K562 (cell line): ENCODE data around the gene PBX1.

Experiments
- CTCF ChIP-seq, 3 experiments: IDR thresholded peaks in 2 of 3; conservative IDR thresholded peaks in 1 of 3; 2 replicates each; pipeline ENCODE4 v1.5.1; 2011 to 2012; ENCODE audit warnings: low read length in 3 of 3, mild to moderate bottlenecking in 3 of 3, control low read depth in 2 of 3, improper control_type of control experiment in 1 of 3, inconsistent platforms in 1 of 3, low read depth in 1 of 3, mixed read lengths in 1 of 3, moderate library complexity in 1 of 3; ENCODE audit not compliant: insufficient read depth in 2 of 3
- ETV5 ChIP-seq: sonication (generic); formaldehyde crosslinking; IDR thresholded peaks from 2 replicates; pipeline ENCODE4 v1.4.0; 2020; ENCODE audit warnings: low read depth, mild to moderate bottlenecking, missing genetic modification reagents
- MAFG ChIP-seq: fragments of 450-650 bp; conservative IDR thresholded peaks from 2 replicates; pipeline ENCODE4 v1.6.1; 2016; ENCODE audit warnings: missing genetic modification characterization, missing compliant biosample characterization
- MNT ChIP-seq, 2 experiments: fragments of 450-650 bp; conservative IDR thresholded peaks; 2 replicates each; pipeline ENCODE4 v1.6.1; 2017; ENCODE audit warnings: mild to moderate bottlenecking in 2 of 2, moderate library complexity in 2 of 2
- MXI1 ChIP-seq: IDR thresholded peaks from 2 replicates; pipeline ENCODE4 v1.6.1; 2011; ENCODE audit warnings: low read depth, mild to moderate bottlenecking, improper control_type of control experiment, low read length
- NR3C1 ChIP-seq: sonication (generic); formaldehyde crosslinking; IDR thresholded peaks from 2 replicates; pipeline ENCODE4 v1.8.1; 2022; ENCODE audit warnings: missing genetic modification reagents
- PREB ChIP-seq: sonication (generic); formaldehyde crosslinking; IDR thresholded peaks from 2 replicates; pipeline ENCODE4 v1.8.1; 2023; ENCODE audit warnings: mild to moderate bottlenecking, missing genetic modification reagents
- PRPF4 ChIP-seq: fragments of 200-400 bp; formaldehyde crosslinking; IDR thresholded peaks from one replicate; pipeline ENCODE4 v1.6.1; 2017; ENCODE audit warnings: low read length, low read depth, mild to moderate bottlenecking; ENCODE audit not compliant: insufficient read depth, poor library complexity, severe bottlenecking
- TCF7 ChIP-seq: sonication (generic); IDR thresholded peaks from 2 replicates; pipeline ENCODE4 v1.6.1; 2016; ENCODE audit warnings: antibody characterized with exemption, borderline replicate concordance
- ZBTB33 ChIP-seq: sonication (generic); formaldehyde crosslinking; IDR thresholded peaks from 2 replicates; pipeline ENCODE4 v1.8.1; 2023; ENCODE audit warnings: mild to moderate bottlenecking, missing genetic modification reagents
- ZNF282 ChIP-seq: sonication (generic); formaldehyde crosslinking; IDR thresholded peaks from 2 replicates; pipeline ENCODE4 v1.8.1; 2023; ENCODE audit warnings: missing genetic modification reagents
- ZNF347 ChIP-seq: fragments of 450-650 bp; formaldehyde crosslinking; IDR thresholded peaks from 2 replicates; pipeline ENCODE4 v1.4.0; 2020; ENCODE audit warnings: low read depth, mild to moderate bottlenecking, moderate library complexity
- ZNF76 ChIP-seq: fragments of 250-450 bp; sonication (Bioruptor Pico); IDR thresholded peaks from 2 replicates; pipeline ENCODE4 v1.4.0; 2020; ENCODE audit warnings: mild to moderate bottlenecking, moderate library complexity, borderline replicate concordance

- TF ChIP-seq MAFG, result no peak
- no peak for TF ChIP-seq ETV5 (CRISPR knock-in tag)
- TF ChIP-seq TCF7, result no peak
- TF ChIP-seq MNT (conservative IDR thresholded peaks at IDR 0.05), result no peak
- no peak for TF ChIP-seq ZBTB33 (CRISPR knock-in tag)
- no peak for TF ChIP-seq MXI1
- TF ChIP-seq ZNF347 (CRISPR knock-in tag), result no peak
- TF ChIP-seq ZNF282, result no peak
- no peak for TF ChIP-seq ZNF76 (CRISPR knock-in tag)
- no peak for TF ChIP-seq NR3C1
- TF ChIP-seq PREB (CRISPR knock-in tag), result no peak
- TF ChIP-seq CTCF (IDR thresholded peaks at IDR 0.05 in 2 of 3, conservative IDR thresholded peaks at IDR 0.05 in 1 of 3; ENCODE audit: insufficient read depth in 2 of 3, low read depth in 1 of 3, low read length in 3 of 3), result no peak
- no peak for TF ChIP-seq PRPF4
Observed at GRCh38 chr1:164891615-164892014, 332.6 kb downstream of the PBX1 start.
